OCI-LY1 (cell line): ENCODE data around the gene UPK3A.

Experiments
- EZH2 ChIP-seq: fragments of 200-600 bp; sonication (generic), shearing (Covaris generic); IDR thresholded peaks from 2 replicates; pipeline ENCODE4 v1.8.0; 2017; ENCODE audit warnings: borderline replicate concordance, mixed run types, mild to moderate bottlenecking, antibody characterized with exemption, low read length, moderate library complexity, mixed read lengths
- TF ChIP-seq, protein P1 (sequence below): fragments of 200-600 bp; sonication (generic), shearing (Covaris generic); IDR thresholded peaks from 2 replicates; pipeline ENCODE4 v1.5.1; 2017; ENCODE audit warnings: mild to moderate bottlenecking, antibody characterized with exemption, low read length, moderate library complexity, mixed read lengths

DNA sequence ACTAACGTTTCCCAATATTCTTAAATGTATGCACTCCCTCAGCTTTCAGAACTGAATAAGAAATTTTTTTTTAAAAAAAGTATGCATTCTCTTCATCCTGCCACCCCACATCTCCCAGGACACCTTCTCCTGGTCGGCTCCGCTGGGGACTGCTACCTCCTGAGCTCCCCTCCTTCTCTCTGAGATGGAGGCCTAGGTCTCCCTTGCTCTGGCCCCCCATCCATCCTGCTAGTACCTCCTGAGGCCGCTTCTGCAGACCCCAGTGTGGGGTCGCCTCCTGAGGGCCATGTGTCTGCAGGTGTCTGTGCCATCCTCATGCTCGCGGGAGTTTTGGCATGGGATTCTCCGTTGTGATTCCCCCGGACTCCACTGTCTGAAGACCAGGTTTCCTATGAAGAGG is 52.8 kb downstream of the UPK3A start:
- TF ChIP-seq, protein P1, sequence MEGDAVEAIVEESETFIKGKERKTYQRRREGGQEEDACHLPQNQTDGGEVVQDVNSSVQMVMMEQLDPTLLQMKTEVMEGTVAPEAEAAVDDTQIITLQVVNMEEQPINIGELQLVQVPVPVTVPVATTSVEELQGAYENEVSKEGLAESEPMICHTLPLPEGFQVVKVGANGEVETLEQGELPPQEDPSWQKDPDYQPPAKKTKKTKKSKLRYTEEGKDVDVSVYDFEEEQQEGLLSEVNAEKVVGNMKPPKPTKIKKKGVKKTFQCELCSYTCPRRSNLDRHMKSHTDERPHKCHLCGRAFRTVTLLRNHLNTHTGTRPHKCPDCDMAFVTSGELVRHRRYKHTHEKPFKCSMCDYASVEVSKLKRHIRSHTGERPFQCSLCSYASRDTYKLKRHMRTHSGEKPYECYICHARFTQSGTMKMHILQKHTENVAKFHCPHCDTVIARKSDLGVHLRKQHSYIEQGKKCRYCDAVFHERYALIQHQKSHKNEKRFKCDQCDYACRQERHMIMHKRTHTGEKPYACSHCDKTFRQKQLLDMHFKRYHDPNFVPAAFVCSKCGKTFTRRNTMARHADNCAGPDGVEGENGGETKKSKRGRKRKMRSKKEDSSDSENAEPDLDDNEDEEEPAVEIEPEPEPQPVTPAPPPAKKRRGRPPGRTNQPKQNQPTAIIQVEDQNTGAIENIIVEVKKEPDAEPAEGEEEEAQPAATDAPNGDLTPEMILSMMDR, result no peak
- TF ChIP-seq EZH2, result no peak
